ENCODE data around the gene ITGB7.

The ITGB7 gene

GRCh38 chr12:53230108-53230845 is 23.2 kb upstream of the ITGB7 start:
- no peak for DNase-seq

- no peak for DNase-seq
Observed at GRCh38 chr12:53229454-53229853, 22.4 kb upstream of the ITGB7 start.

- no peak for DNase-seq
Observed at GRCh38 chr12:53227836-53228235, 20.8 kb upstream of the ITGB7 start.

- no peak for DNase-seq
Observed at GRCh38 chr12:53227341-53227740, 20.3 kb upstream of the ITGB7 start.

- no peak for DNase-seq
Observed at GRCh38 chr12:53226815-53227214, 19.8 kb upstream of the ITGB7 start.

GRCh38 chr12:53225635-53226424 is 18.8 kb upstream of the ITGB7 start:
- DNase-seq = no peak

- no peak for DNase-seq
Observed at GRCh38 chr12:53224897-53225634, 18.0 kb upstream of the ITGB7 start.

- DNase-seq = no peak
Observed at GRCh38 chr12:53224061-53224896, 17.2 kb upstream of the ITGB7 start.

GRCh38 chr12:53223389-53224060 is 16.5 kb upstream of the ITGB7 start:
- no peak for DNase-seq

- DNase-seq = no peak
Observed at GRCh38 chr12:53222806-53223261, 15.8 kb upstream of the ITGB7 start.

- DNase-seq = no peak
Observed at GRCh38 chr12:53222170-53222721, 15.2 kb upstream of the ITGB7 start.

- DNase-seq = peak; percentile 82
Observed at GRCh38 chr12:53221203-53222080, 14.4 kb upstream of the ITGB7 start.

- peak; percentile 94 for DNase-seq
Observed at GRCh38 chr12:53220694-53221202, 13.7 kb upstream of the ITGB7 start.

GRCh38 chr12:53219956-53220693 is 13.1 kb upstream of the ITGB7 start:
- DNase-seq = peak; percentile 66

- DNase-seq = peak; percentile 44
Observed at GRCh38 chr12:53219292-53219955, 12.4 kb upstream of the ITGB7 start.

- no peak for DNase-seq
Observed at GRCh38 chr12:53218551-53219291, 11.7 kb upstream of the ITGB7 start.

- DNase-seq = peak; percentile 8
Observed at GRCh38 chr12:53217931-53218307, 10.9 kb upstream of the ITGB7 start.
